Endothelial cell (in vitro differentiated cells): ENCODE data around the gene ZC3HAV1. TPM values are rescaled to one million over a fixed set of nuclear protein-coding genes. Genes with fewer than 3 reads are reported as not detected.
A peak's percentile ranks its signal among the peaks of the same experiment; 100 is the strongest.

Experiments used
- DNase-seq: peaks from one replicate; pipeline ENCODE4 v3.0.0; 2021; ENCODE audit warnings: low spot score
- H3K27ac Mint-ChIP-seq: one replicate; pipeline ENCODE4 v1.8.0; 2021; ENCODE audit warnings: mixed read lengths, inconsistent platforms; ENCODE audit not compliant: unreplicated experiment
- H3K27me3 Mint-ChIP-seq: one replicate; pipeline ENCODE4 v1.8.0; 2021; ENCODE audit warnings: mild to moderate bottlenecking, moderate library complexity, mixed read lengths, inconsistent platforms; ENCODE audit not compliant: unreplicated experiment
- H3K36me3 Mint-ChIP-seq: one replicate; pipeline ENCODE4 v1.8.0; 2021; ENCODE audit warnings: mild to moderate bottlenecking, low read depth, mixed read lengths, inconsistent platforms; ENCODE audit not compliant: unreplicated experiment
- H3K4me1 Mint-ChIP-seq: one replicate; pipeline ENCODE4 v1.8.0; 2021; ENCODE audit warnings: mild to moderate bottlenecking, mixed read lengths, inconsistent platforms; ENCODE audit not compliant: unreplicated experiment
- H3K4me3 Mint-ChIP-seq: one replicate; pipeline ENCODE4 v1.8.0; 2021; ENCODE audit warnings: mild to moderate bottlenecking, mixed read lengths, inconsistent platforms; ENCODE audit not compliant: unreplicated experiment
- H3K9me3 Mint-ChIP-seq: one replicate; pipeline ENCODE4 v1.8.0; 2021; ENCODE audit warnings: mixed read lengths, inconsistent platforms; ENCODE audit not compliant: unreplicated experiment
- CTCF ChIP-seq: fragments of 200-600 bp; sonication (generic); IDR thresholded peaks from one replicate; pipeline ENCODE4 v1.5.0; 2021; ENCODE audit warnings: antibody characterized with exemption; ENCODE audit not compliant: unreplicated experiment
- total RNA-seq: library from RNA; stranded (reverse); fragmentation: NEBNext Ultra II Directional; extraction: Animal tissue kit (Norgen Biotek cat#: 25700); gene quantifications from one replicate; pipeline ENCODE4 v1.2.1, GENCODE V29; 2021; ENCODE audit not compliant: unreplicated experiment

Gene ZC3HAV1
- total RNA-seq, 1 donor from 2014 or later, result 50.7 TPM

- Mint-ChIP-seq H3K36me3 (peaks cover 23% of the 10 kb centered on the region), H3K4me3 (no peak overlapping the region)
These were observed 86.4 kb downstream of the ZC3HAV1 start for GRCh38 chr7:139023076-139023475.

GRCh38 chr7:139022286-139022685, 87.2 kb downstream of the ZC3HAV1 start:
- TF ChIP-seq CTCF, result no peak
- no peak overlapping the region for H3K4me3 Mint-ChIP-seq
- no peak overlapping the region for H3K27ac Mint-ChIP-seq
- no peaks in the 10 kb centered on the region for H3K27me3 Mint-ChIP-seq
- no peak for DNase-seq
- peaks cover 19% of the 10 kb centered on the region for H3K36me3 Mint-ChIP-seq
- no peaks in the 10 kb centered on the region for H3K9me3 Mint-ChIP-seq
- H3K4me1 Mint-ChIP-seq, result no peaks in the 10 kb centered on the region

More at GRCh38 chr7:139023076-139023475, 86.4 kb downstream of the ZC3HAV1 start:
- no peak overlapping the region for H3K27ac Mint-ChIP-seq
- no peak for TF ChIP-seq CTCF
- no peaks in the 10 kb centered on the region for H3K4me1 Mint-ChIP-seq
- H3K27me3 Mint-ChIP-seq, result no peaks in the 10 kb centered on the region
- DNase-seq, result no peak
- no peaks in the 10 kb centered on the region for H3K9me3 Mint-ChIP-seq

- H3K4me1 Mint-ChIP-seq, result no peaks in the 10 kb centered on the region
- no peak for DNase-seq
- peaks cover 11% of the 10 kb centered on the region for H3K36me3 Mint-ChIP-seq
- H3K4me3 Mint-ChIP-seq, result no peak overlapping the region
- H3K27ac Mint-ChIP-seq, result no peak overlapping the region
- no peak for TF ChIP-seq CTCF
- no peaks in the 10 kb centered on the region for H3K9me3 Mint-ChIP-seq
- H3K27me3 Mint-ChIP-seq, result no peaks in the 10 kb centered on the region
These were observed 90.6 kb downstream of the ZC3HAV1 start for GRCh38 chr7:139018910-139019309.

GRCh38 chr7:139016931-139017511, 92.5 kb downstream of the ZC3HAV1 start:
- H3K27ac Mint-ChIP-seq, result no peak overlapping the region
- H3K27me3 Mint-ChIP-seq, result no peaks in the 10 kb centered on the region
- TF ChIP-seq CTCF, result no peak
- peaks cover 5% of the 10 kb centered on the region for H3K36me3 Mint-ChIP-seq
- no peaks in the 10 kb centered on the region for H3K9me3 Mint-ChIP-seq
- H3K4me3 Mint-ChIP-seq, result no peak overlapping the region
- H3K4me1 Mint-ChIP-seq, result no peaks in the 10 kb centered on the region
- peak; percentile 57 for DNase-seq

GRCh38 chr7:139011373-139011772, 98.1 kb downstream of the ZC3HAV1 start:
- DNase-seq, result no peak
- Mint-ChIP-seq H3K9me3 (no peaks in the 10 kb centered on the region), H3K4me1 (no peaks in the 10 kb centered on the region), H3K27ac (no peak overlapping the region), H3K27me3 (peaks cover 2% of the 10 kb centered on the region), H3K4me3 (no peak overlapping the region), H3K36me3 (peaks cover 3% of the 10 kb centered on the region)
- no peak for TF ChIP-seq CTCF
